Coronary artery (tissue), 2 donors: ENCODE measurements around the gene TPCN1.

Experiments
- DNase-seq: peaks from one replicate; pipeline ENCODE4 v3.0.0-alpha.2; 2017; ENCODE audit warnings: low spot score
- H3K27ac ChIP-seq, 2 donors: fragments of 200-600 bp; sonication (generic); one replicate each; pipeline ENCODE4 v1.5.1; 2016 to 2019
- H3K4me3 ChIP-seq: fragments of 200-600 bp; sonication (generic); 2 replicates; pipeline ENCODE4 v1.5.1; 2016; ENCODE audit warnings: mild to moderate bottlenecking, moderate library complexity
- TF ChIP-seq, protein P1 (sequence below): fragments of 200-600 bp; sonication (generic); IDR thresholded peaks from one replicate; pipeline ENCODE4 v1.5.1; 2019; ENCODE audit warnings: antibody characterized with exemption

The TPCN1 gene

DNA sequence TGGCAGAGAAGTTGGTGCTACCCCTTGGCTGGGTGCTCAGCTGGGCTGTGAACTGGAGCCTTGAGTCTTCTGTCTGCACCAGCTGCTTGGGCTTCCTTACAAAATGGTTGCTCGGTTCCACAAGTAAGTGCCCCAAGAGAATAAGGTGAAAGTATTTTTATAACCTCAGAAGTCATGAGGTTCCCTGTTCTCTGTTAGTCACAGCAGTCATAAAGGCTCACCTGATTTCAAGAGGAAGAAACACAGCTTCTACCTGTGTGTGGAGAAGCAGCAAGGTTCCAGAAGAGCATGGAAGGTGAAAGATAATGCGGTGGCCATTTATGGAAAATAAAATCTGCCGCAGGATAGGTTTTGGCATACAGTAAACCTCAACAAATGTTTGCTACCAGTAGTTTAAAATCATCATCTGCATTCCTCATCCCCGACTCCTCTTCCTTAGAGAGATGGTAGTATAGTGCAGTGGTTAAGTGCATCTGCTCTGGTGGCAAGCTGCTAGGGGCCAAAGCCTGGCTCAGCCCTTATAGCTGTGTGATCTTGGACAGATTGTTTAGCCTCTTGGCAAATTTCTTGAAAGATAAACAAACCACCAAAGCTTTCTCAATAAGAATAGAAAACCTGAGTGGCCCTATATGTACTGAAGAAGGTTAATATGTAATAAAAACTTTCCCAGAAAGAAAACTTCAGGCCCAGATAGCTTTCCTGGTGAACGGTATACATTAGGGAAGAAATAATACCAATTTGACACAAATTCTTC lies 32.4 kb downstream of the TPCN1 start:
- DNase-seq, result no peak
- H3K27ac ChIP-seq, result no peak overlapping the region
- TF ChIP-seq, protein P1, sequence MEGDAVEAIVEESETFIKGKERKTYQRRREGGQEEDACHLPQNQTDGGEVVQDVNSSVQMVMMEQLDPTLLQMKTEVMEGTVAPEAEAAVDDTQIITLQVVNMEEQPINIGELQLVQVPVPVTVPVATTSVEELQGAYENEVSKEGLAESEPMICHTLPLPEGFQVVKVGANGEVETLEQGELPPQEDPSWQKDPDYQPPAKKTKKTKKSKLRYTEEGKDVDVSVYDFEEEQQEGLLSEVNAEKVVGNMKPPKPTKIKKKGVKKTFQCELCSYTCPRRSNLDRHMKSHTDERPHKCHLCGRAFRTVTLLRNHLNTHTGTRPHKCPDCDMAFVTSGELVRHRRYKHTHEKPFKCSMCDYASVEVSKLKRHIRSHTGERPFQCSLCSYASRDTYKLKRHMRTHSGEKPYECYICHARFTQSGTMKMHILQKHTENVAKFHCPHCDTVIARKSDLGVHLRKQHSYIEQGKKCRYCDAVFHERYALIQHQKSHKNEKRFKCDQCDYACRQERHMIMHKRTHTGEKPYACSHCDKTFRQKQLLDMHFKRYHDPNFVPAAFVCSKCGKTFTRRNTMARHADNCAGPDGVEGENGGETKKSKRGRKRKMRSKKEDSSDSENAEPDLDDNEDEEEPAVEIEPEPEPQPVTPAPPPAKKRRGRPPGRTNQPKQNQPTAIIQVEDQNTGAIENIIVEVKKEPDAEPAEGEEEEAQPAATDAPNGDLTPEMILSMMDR, result no peak

DNA sequence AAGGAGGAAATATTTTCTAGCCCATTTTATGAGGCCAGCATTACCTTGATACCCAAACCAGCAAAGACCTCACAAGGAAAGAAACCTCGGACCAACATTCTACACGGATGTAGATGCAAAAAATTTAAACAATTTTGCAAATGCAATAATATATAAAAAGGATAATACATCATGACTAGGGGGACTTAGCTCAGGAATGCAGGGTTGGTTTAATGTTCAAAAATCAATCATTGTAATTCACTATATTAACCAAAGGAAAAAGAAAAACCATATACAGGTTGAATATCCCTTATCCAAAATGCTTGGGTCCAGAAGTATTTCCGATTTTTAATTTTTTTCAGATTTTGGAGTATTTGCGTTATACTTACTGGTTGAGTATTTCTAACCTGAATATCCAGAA lies 33.0 kb downstream of the TPCN1 start:
- no peak for DNase-seq
- Histone ChIP-seq H3K27ac (no peak overlapping the region), H3K4me3 (no peak overlapping the region)
- TF ChIP-seq, protein P1, result no peak

More for the DNA sequence above, 32.4 kb downstream of the TPCN1 start:
- no peak overlapping the region for H3K4me3 ChIP-seq

DNA sequence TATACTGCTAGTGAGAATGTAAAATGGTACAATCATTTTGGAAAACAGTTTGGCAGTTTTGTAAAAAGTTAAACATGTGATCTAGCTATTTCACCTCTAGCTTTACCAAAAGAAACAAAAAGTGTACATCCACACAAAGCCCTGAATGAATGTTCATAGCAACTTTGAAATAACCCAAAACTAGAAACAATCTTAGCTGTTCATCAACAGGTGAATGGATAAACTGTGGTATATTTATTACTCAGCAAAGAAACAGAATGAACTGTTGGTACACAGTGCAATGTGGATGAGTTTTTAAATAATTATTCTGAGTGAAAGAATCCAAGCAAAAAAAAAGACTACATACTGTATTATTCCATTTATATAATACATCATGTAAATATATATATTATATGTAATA lies 36.3 kb downstream of the TPCN1 start:
- no peak for DNase-seq
- Histone ChIP-seq H3K4me3 (no peak overlapping the region), H3K27ac (no peak overlapping the region)
- TF ChIP-seq, protein P1, result no peak

DNA sequence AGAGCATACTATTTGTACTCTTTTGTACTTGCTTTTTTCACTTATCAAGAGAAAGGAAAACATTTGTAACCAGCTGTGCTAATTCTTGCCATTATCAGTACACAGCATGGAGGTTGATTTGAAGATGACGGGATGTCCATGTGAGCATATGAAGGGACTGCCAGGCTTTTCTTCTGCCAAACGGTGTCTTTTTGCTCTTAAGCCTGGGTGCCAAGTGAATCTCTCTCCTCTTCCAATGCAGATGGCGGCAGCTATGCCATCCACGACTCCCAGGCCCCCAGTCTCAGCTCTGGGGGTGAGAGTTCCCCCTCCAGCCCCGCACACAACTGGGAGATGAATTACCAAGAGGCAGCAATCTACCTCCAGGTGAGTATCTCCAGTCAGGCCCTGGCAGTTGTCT lies 38.9 kb downstream of the TPCN1 start:
- H3K4me3 ChIP-seq, result no peak overlapping the region
- H3K27ac ChIP-seq, result peak overlapping the region; percentile 81 to 91
- TF ChIP-seq, protein P1, result no peak
- DNase-seq, result no peak

DNA sequence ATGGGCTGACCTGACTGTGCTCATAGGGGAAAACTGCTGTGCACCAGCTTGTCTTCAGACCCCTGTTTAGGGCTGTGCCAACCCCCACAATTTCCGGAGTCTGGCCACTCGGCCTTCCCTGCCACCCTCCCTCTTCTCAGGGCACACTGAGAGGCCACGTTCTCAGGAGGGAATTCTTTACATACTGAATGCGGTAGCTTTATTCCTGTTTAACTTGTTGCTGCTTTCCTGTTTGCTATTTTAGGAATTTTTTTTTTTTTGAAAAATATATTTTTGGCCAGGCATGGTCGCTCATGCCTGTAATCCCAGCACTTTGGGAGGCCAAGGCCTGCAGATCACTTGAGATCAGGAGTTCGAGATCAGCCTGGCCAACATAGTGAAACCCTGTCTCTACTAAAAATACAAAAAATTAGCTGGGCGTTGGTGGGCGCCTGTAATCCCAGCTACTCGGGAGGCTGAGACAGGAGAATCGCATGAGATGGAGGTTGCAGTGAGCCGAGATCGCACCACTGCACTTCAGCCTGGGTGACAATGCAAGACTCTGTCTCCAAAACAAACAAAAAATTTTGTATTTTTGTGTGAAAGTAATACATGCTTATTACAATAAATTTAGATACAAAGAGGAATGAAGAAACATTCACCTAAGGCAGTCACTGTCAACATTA lies 39.5 kb downstream of the TPCN1 start:
- DNase-seq, result no peak
- TF ChIP-seq, protein P1, result no peak

DNA sequence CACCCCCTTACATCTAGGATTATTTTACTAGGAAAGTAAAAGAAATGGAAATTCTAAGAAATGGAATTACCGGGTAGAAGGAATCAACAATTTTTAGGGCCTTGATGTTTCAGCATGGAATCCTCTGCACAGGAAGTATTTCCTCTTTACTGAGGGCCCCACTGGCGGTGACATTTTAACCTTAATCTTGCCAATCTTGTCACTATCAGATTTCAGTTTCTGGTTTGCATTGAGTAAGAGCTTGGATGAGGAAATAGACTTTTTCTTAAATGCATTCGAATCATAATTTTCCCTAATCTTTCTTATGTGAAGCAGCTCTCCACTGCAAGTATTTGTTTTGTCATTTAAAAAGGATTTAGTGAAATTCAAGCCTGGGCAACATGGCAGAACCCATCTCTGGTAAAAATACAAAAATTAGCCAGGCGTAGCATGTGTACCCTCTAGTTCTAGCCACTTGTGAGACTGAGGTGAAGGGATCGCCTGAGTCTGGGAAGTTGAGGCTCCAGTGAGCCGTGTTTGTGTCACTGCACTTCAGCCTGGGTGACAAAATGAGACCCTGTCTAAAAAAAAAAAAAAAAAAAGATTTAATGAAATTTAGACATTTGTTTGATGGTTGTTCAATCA lies 40.7 kb downstream of the TPCN1 start:
- peak overlapping the region in 1 of 2 donors; percentile 51 for H3K27ac ChIP-seq
- TF ChIP-seq, protein P1, result no peak
- no peak for DNase-seq
- H3K4me3 ChIP-seq, result no peak overlapping the region

More for the DNA sequence above, 39.5 kb downstream of the TPCN1 start:
- H3K4me3 ChIP-seq, result no peak overlapping the region
- peak overlapping the region; percentile 81 to 91 for H3K27ac ChIP-seq
